ENCODE measurements around the gene MID2. TPM values are rescaled to one million over a fixed set of nuclear protein-coding genes. Genes with fewer than 3 reads are reported as not detected.

The MID2 gene
- total and polyA plus RNA-seq, 2 experiments from 2014 or later: 0.84 to 2.1 TPM

GRCh38 chrX:107935200-107935599 is 109.5 kb downstream of the MID2 start:
- Histone ChIP-seq H3K4me2 (peak overlapping the region; percentile 79), H4K20me1 (replicated peaks; ENCODE audit: insufficient read depth) (no peaks in the 10 kb centered on the region), H3K27me3 (ENCODE audit: insufficient read depth) (no peaks in the 10 kb centered on the region), H3K27ac (ENCODE audit: low read depth) (no peak overlapping the region), H2AFZ (peak overlapping the region; percentile 78; the same call in 1 of the 2 replicates), H3K79me2 (replicated peaks; ENCODE audit: insufficient read depth) (no peaks in the 10 kb centered on the region), H3K9me2 (ENCODE audit: insufficient read depth) (no peaks in the 10 kb centered on the region), H3K4me3 (peak overlapping the region; percentile 69), H3K36me3 (ENCODE audit: insufficient read depth) (peaks cover 6% of the 10 kb centered on the region; the same call in 1 of the 2 replicates), H3K4me1 (ENCODE audit: insufficient read depth) (peaks cover 8% of the 10 kb centered on the region; the same call in 1 of the 2 replicates), H3F3A (replicated peaks; ENCODE audit: low read depth) (no peaks in the 10 kb centered on the region)
- peak; percentile 5 for DNase-seq (ENCODE audit: low spot score)
- Mint-ChIP-seq H3K9me3 (peaks cover 3% of the 10 kb centered on the region; the same call in 1 of the 3 replicates), H3K4me1 (peaks cover 8% of the 10 kb centered on the region; the same call in 2 of the 3 replicates), H3K27me3 (ENCODE audit: insufficient read depth, low read depth, poor library complexity) (peaks cover 4% of the 10 kb centered on the region), H3K27ac (no peak overlapping the region), H3K4me3 (peak overlapping the region; percentile 77; the same call in 2 of the 3 replicates), H3K36me3 (ENCODE audit: low read depth) (peaks cover 7% of the 10 kb centered on the region; the same call in 2 of the 3 replicates)
- peak; percentile 34; the same call in 2 of the 3 replicates for ATAC-seq
- no peak for TF ChIP-seq NANOG (IDR thresholded peaks at IDR 0.05; ENCODE audit: borderline replicate concordance)
- TF ChIP-seq JUNB (IDR thresholded peaks at IDR 0.05; ENCODE audit: unreplicated experiment): no peak
- no peak for TF ChIP-seq CTCF (conservative IDR thresholded peaks at IDR 0.05; ENCODE audit: low read depth in 2 of 2)
- TF ChIP-seq CREB1 (CRISPR knock-in tag; IDR thresholded peaks at IDR 0.05; ENCODE audit: low read depth): no peak
- TF ChIP-seq POLR2AphosphoS5 (IDR thresholded peaks at IDR 0.05; ENCODE audit: low read depth): no peak
- no peak for TF ChIP-seq EZH2 (IDR thresholded peaks at IDR 0.05; ENCODE audit: low read depth, unreplicated experiment)
- TF ChIP-seq REST (IDR thresholded peaks at IDR 0.05; ENCODE audit: unreplicated experiment): no peak
- no peak for TF ChIP-seq ZNF114 (CRISPR knock-in tag; IDR thresholded peaks at IDR 0.05)
- TF ChIP-seq ZNF331 (CRISPR knock-in tag; IDR thresholded peaks at IDR 0.05; ENCODE audit: low read depth): no peak
- TF ChIP-seq EZH2phosphoT487 (IDR thresholded peaks at IDR 0.05; ENCODE audit: unreplicated experiment): no peak
- no peak for TF ChIP-seq ZNF462 (CRISPR knock-in tag; IDR thresholded peaks at IDR 0.05)
- TF ChIP-seq STAT1 (IDR thresholded peaks at IDR 0.05; ENCODE audit: unreplicated experiment): no peak
